H9 (cell line): ENCODE data around the gene KCNH5. TPM values are rescaled to one million over a fixed set of nuclear protein-coding genes. Genes with fewer than 3 reads are reported as not detected.

ENCODE experiments used
- DNase-seq: peaks from one replicate; pipeline ENCODE4 v3.0.0-alpha.2; 2017
- H2AFZ ChIP-seq: one replicate; pipeline ENCODE4 v1.6.1; 2013; ENCODE audit warnings: mild to moderate bottlenecking, low read length, control low read depth, moderate library complexity
- H2AK5ac ChIP-seq: 2 replicates; pipeline ENCODE4 v1.6.1; 2013; ENCODE audit warnings: low read length, control low read depth, mixed read lengths; ENCODE audit not compliant: insufficient read length
- H2BK120ac ChIP-seq: one replicate; pipeline ENCODE4 v1.6.1; 2013; ENCODE audit warnings: low read depth, mild to moderate bottlenecking, low read length, control low read depth, inconsistent platforms; ENCODE audit not compliant: poor library complexity, severe bottlenecking
- H2BK12ac ChIP-seq: 2 replicates; pipeline ENCODE4 v1.6.1; 2013; ENCODE audit warnings: low read length, control low read depth, mixed read lengths, low read depth; ENCODE audit not compliant: insufficient read length
- H2BK15ac ChIP-seq: 2 replicates; pipeline ENCODE4 v1.6.1; 2013; ENCODE audit warnings: low read depth, low read length, control low read depth
- H2BK20ac ChIP-seq: one replicate; pipeline ENCODE4 v1.6.1; 2013; ENCODE audit warnings: low read depth, mild to moderate bottlenecking, low read length, control low read depth, inconsistent platforms; ENCODE audit not compliant: poor library complexity, severe bottlenecking
- H2BK5ac ChIP-seq: 2 replicates; pipeline ENCODE4 v1.6.1; 2013; ENCODE audit warnings: low read length, control low read depth, mixed read lengths; ENCODE audit not compliant: insufficient read length
- H3K14ac ChIP-seq: 2 replicates; pipeline ENCODE4 v1.6.1; 2013; ENCODE audit warnings: low read length, control low read depth; ENCODE audit not compliant: insufficient read depth
- H3K18ac ChIP-seq: 2 replicates; pipeline ENCODE4 v1.6.1; 2013; ENCODE audit warnings: low read depth, mild to moderate bottlenecking, mixed read lengths, low read length, control low read depth; ENCODE audit not compliant: insufficient read length
- H3K23ac ChIP-seq: 2 replicates; pipeline ENCODE4 v1.6.1; 2013; ENCODE audit warnings: low read length, control low read depth, mixed read lengths, low read depth; ENCODE audit not compliant: insufficient read length
- H3K23me2 ChIP-seq: 2 replicates; pipeline ENCODE4 v1.6.1; 2013; ENCODE audit warnings: low read depth, mild to moderate bottlenecking, mixed read lengths, low read length, control low read depth; ENCODE audit not compliant: insufficient read length, poor library complexity, severe bottlenecking
- H3K27ac ChIP-seq: 2 replicates; pipeline ENCODE4 v1.5.1; 2013; ENCODE audit warnings: low read length, control low read depth, mixed read lengths, low read depth; ENCODE audit not compliant: insufficient read length
- H3K27me3 ChIP-seq: 2 replicates; pipeline ENCODE4 v1.6.1; 2013; ENCODE audit warnings: low read length, control low read depth, inconsistent platforms; ENCODE audit not compliant: insufficient read depth
- H3K4ac ChIP-seq: 2 replicates; pipeline ENCODE4 v1.6.1; 2013; ENCODE audit warnings: low read depth, mild to moderate bottlenecking, control low read depth, inconsistent platforms, low read length, moderate library complexity
- H3K4me1 ChIP-seq: 2 replicates; pipeline ENCODE4 v1.6.1; 2013; ENCODE audit warnings: low read length, control low read depth, inconsistent platforms; ENCODE audit not compliant: insufficient read depth
- H3K4me2 ChIP-seq: 2 replicates; pipeline ENCODE4 v1.6.1; 2013; ENCODE audit warnings: low read length, control low read depth, mixed read lengths; ENCODE audit not compliant: insufficient read length, insufficient read depth
- H3K56ac ChIP-seq: 2 replicates; pipeline ENCODE4 v1.6.1; 2013; ENCODE audit warnings: low read depth, mild to moderate bottlenecking, mixed read lengths, low read length, control low read depth; ENCODE audit not compliant: insufficient read length
- H3K79me1 ChIP-seq: 2 replicates; pipeline ENCODE4 v1.6.1; 2013; ENCODE audit warnings: low read depth, mild to moderate bottlenecking, moderate library complexity, low read length, control low read depth, inconsistent platforms; ENCODE audit not compliant: insufficient read depth, poor library complexity, severe bottlenecking
- H3K79me2 ChIP-seq: 2 replicates; pipeline ENCODE4 v1.6.1; 2013; ENCODE audit warnings: low read length, control low read depth, inconsistent platforms; ENCODE audit not compliant: insufficient read depth
- H3K9ac ChIP-seq: 2 replicates; pipeline ENCODE4 v1.6.1; 2013; ENCODE audit warnings: low read length, control low read depth, mixed read lengths; ENCODE audit not compliant: insufficient read length; ENCODE audit errors: extremely low read depth
- H3K9me3 ChIP-seq: one replicate; pipeline ENCODE4 v1.6.1; 2013; ENCODE audit warnings: low read depth, low read length, inconsistent platforms; ENCODE audit not compliant: control insufficient read depth
- H3T11ph ChIP-seq: one replicate; pipeline ENCODE4 v1.6.1; 2013; ENCODE audit warnings: mild to moderate bottlenecking, low read length, control low read depth, inconsistent platforms
- H4K20me1 ChIP-seq: one replicate; pipeline ENCODE4 v1.6.1; 2013; ENCODE audit not compliant: control insufficient read depth, insufficient read length, insufficient read depth
- H4K5ac ChIP-seq: 2 replicates; pipeline ENCODE4 v1.6.1; 2013; ENCODE audit warnings: low read depth, mild to moderate bottlenecking, mixed read lengths, low read length, control low read depth; ENCODE audit not compliant: insufficient read length
- H4K8ac ChIP-seq: replicated peaks from 2 replicates; pipeline ENCODE4 v1.6.1; 2013; ENCODE audit warnings: low read length, control low read depth, mixed read lengths, low read depth; ENCODE audit not compliant: insufficient read length
- H4K91ac ChIP-seq: 2 replicates; pipeline ENCODE4 v1.6.1; 2013; ENCODE audit warnings: low read depth, mild to moderate bottlenecking, moderate library complexity, mixed read lengths, low read length, control low read depth; ENCODE audit not compliant: insufficient read length
- H3K27ac Mint-ChIP-seq, 3 experiments: 2 replicates in 2 of 3; 3 replicates in 1 of 3; pipeline ENCODE4 v1.8.0; 2020 to 2021; ENCODE audit warnings: mixed read lengths in 3 of 3, mild to moderate bottlenecking in 1 of 3, moderate library complexity in 1 of 3
- H3K27me3 Mint-ChIP-seq: 2 replicates; pipeline ENCODE4 v1.8.0; 2021; ENCODE audit warnings: low read depth, mild to moderate bottlenecking, moderate library complexity, mixed read lengths
- H3K36me3 Mint-ChIP-seq, 3 experiments: 2 replicates in 2 of 3; 3 replicates in 1 of 3; pipeline ENCODE4 v1.8.0; 2020 to 2021; ENCODE audit warnings: low read depth in 3 of 3, mixed read lengths in 3 of 3; ENCODE audit not compliant: insufficient read depth in 1 of 3
- H3K4me1 Mint-ChIP-seq, 2 experiments: 2 replicates each; pipeline ENCODE4 v1.8.0; 2020; ENCODE audit warnings: mixed read lengths in 2 of 2
- H3K4me3 Mint-ChIP-seq, 2 experiments: 2 replicates in 1 of 2; 3 replicates in 1 of 2; pipeline ENCODE4 v1.8.0; 2020 to 2021; ENCODE audit warnings: mild to moderate bottlenecking in 2 of 2, mixed read lengths in 2 of 2, moderate library complexity in 1 of 2
- H3K9me3 Mint-ChIP-seq, 2 experiments: 2 replicates in 1 of 2; 3 replicates in 1 of 2; pipeline ENCODE4 v1.8.0; 2020; ENCODE audit warnings: mild to moderate bottlenecking in 2 of 2, mixed read lengths in 2 of 2, moderate library complexity in 1 of 2
- WGBS: extraction: QIAGEN DNeasy Blood & Tissue Kit; methylation state at CpG from one replicate; pipeline ENCODE4 v1.1.7; 2013; ENCODE audit warnings: missing lambda C conversion rate, low lambda C conversion rate, mixed read lengths; ENCODE audit not compliant: insufficient read length; ENCODE audit errors: extremely low coverage; 5-methylcytosine and 5-hydroxymethylcytosine counted together
- total RNA-seq: library from RNA; stranded (reverse); gene quantifications from 2 replicates; pipeline ENCODE4 v1.2.1, GENCODE V29; 2021
- TF ChIP-seq, protein P1 (sequence below): fragments of 200-600 bp; sonication (generic); conservative IDR thresholded peaks from 3 replicates; pipeline ENCODE4 v1.8.0; 2021; ENCODE audit warnings: antibody characterized with exemption, mild to moderate bottlenecking

KCNH5 gene
- total RNA-seq, 1 experiment from 2014 or later, result 0.42 TPM

DNA sequence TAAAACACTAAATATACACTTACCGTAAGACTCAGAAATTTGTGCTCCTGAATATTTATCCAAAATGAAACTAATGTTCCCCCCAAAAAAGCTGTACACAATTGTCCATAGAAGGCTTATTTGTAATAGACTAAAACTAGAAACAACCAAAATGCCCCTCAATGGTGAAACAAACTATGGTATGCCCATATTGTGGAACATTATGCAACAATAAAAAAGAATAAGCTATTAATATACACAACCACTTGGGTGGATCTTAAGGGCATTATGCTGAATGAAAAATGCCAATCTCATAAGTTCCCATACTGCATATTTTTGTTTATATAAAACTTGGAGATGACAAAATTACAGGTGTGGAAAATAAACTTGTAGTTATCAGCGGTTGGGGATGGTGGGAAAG lies 357.4 kb downstream of the KCNH5 start:
- H3K36me3 Mint-ChIP-seq, result peaks cover 0 to 20% (median 5%) of the 10 kb centered on the region in 3 experiments; a peak in 4 of 7 replicates
- no peaks in the 10 kb centered on the region for H3K27me3 Mint-ChIP-seq
- H2BK20ac ChIP-seq, result no peak overlapping the region
- DNase-seq, result no peak
- no peak overlapping the region for H3K23ac ChIP-seq
- no peaks in the 10 kb centered on the region for H3K27me3 ChIP-seq
- H2BK120ac ChIP-seq, result no peak overlapping the region
- H3K79me2 ChIP-seq, result no peaks in the 10 kb centered on the region
- H2AK5ac ChIP-seq, result no peak overlapping the region
- no peaks in the 10 kb centered on the region for H4K20me1 ChIP-seq
- H3K4me1 Mint-ChIP-seq, result peaks cover 4 to 7% of the 10 kb centered on the region in 2 experiments; a peak in 3 of 4 replicates
- no peak overlapping the region for H3K4me3 Mint-ChIP-seq
- H3K4me2 ChIP-seq, result no peak overlapping the region
- no peak overlapping the region for H3K27ac Mint-ChIP-seq
- H2AFZ ChIP-seq, result no peak overlapping the region
- no peaks in the 10 kb centered on the region for H3K4me1 ChIP-seq
- TF ChIP-seq, protein P1, sequence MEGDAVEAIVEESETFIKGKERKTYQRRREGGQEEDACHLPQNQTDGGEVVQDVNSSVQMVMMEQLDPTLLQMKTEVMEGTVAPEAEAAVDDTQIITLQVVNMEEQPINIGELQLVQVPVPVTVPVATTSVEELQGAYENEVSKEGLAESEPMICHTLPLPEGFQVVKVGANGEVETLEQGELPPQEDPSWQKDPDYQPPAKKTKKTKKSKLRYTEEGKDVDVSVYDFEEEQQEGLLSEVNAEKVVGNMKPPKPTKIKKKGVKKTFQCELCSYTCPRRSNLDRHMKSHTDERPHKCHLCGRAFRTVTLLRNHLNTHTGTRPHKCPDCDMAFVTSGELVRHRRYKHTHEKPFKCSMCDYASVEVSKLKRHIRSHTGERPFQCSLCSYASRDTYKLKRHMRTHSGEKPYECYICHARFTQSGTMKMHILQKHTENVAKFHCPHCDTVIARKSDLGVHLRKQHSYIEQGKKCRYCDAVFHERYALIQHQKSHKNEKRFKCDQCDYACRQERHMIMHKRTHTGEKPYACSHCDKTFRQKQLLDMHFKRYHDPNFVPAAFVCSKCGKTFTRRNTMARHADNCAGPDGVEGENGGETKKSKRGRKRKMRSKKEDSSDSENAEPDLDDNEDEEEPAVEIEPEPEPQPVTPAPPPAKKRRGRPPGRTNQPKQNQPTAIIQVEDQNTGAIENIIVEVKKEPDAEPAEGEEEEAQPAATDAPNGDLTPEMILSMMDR, result no peak
- WGBS, result no CpG with 5 or more reads among the region's 2 CpGs
- no peak overlapping the region for H3K4ac ChIP-seq
- H4K91ac ChIP-seq, result no peak overlapping the region
- H3K9me3 Mint-ChIP-seq, result peaks cover 10 to 14% of the 10 kb centered on the region in 2 experiments
- H4K5ac ChIP-seq, result no peak overlapping the region
- H3K23me2 ChIP-seq, result no peaks in the 10 kb centered on the region
- no peak overlapping the region for H3K18ac ChIP-seq
- no peak overlapping the region for H4K8ac ChIP-seq
- no peaks in the 10 kb centered on the region for H3K79me1 ChIP-seq
- no peak overlapping the region for H3T11ph ChIP-seq
- H2BK12ac ChIP-seq, result no peak overlapping the region
- H3K56ac ChIP-seq, result no peak overlapping the region
- no peak overlapping the region for H3K9ac ChIP-seq
- H2BK15ac ChIP-seq, result no peak overlapping the region
- no peaks in the 10 kb centered on the region for H3K9me3 ChIP-seq
- H3K14ac ChIP-seq, result no peak overlapping the region
- no peak overlapping the region for H2BK5ac ChIP-seq
- H3K27ac ChIP-seq, result no peak overlapping the region
